ENCODE data around the gene JTB. TPM values are rescaled to one million over a fixed set of nuclear protein-coding genes. Genes with fewer than 3 reads are reported as not detected.
A peak's percentile ranks its signal among the peaks of the same experiment; 100 is the strongest.

The JTB gene
- polyA plus RNA-seq, 2 of the 4 experiments (the other 2 are of a cell fraction) = 106 to 162 TPM

GRCh38 chr1:153957744-153958110 is 19.7 kb downstream of the JTB start:
- Histone ChIP-seq H3K27ac (peak overlapping the region; percentile 92 to 95), H3K4me3 (peak overlapping the region; percentile 94), H3K4me2 (peak overlapping the region; percentile 90), H3K9me3 (no peaks in the 10 kb centered on the region), H3K4me1 (peaks cover 32% of the 10 kb centered on the region)
- TF ChIP-seq CHD2 (IDR thresholded peaks at IDR 0.05; ENCODE audit: low read length, partially characterized antibody) = no peak
- TF ChIP-seq ESRRA (IDR thresholded peaks at IDR 0.05; ENCODE audit: borderline replicate concordance, low read length) = no peak
- TF ChIP-seq GATA3 (IDR thresholded peaks at IDR 0.05; ENCODE audit: borderline replicate concordance) = no peak
- TF ChIP-seq RCOR1 (IDR thresholded peaks at IDR 0.05; ENCODE audit: low read depth, low read length) = no peak
- TF ChIP-seq, protein P1, sequence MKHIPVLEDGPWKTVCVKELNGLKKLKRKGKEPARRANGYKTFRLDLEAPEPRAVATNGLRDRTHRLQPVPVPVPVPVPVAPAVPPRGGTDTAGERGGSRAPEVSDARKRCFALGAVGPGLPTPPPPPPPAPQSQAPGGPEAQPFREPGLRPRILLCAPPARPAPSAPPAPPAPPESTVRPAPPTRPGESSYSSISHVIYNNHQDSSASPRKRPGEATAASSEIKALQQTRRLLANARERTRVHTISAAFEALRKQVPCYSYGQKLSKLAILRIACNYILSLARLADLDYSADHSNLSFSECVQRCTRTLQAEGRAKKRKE (CRISPR knock-in tag; IDR thresholded peaks at IDR 0.05; ENCODE audit: low read depth) = no peak
- TF ChIP-seq HOXB13 (CRISPR knock-in tag; IDR thresholded peaks at IDR 0.05; ENCODE audit: low read depth) = no peak
- TF ChIP-seq RAD21 (conservative IDR thresholded peaks at IDR 0.05 in 1 of 2, IDR thresholded peaks at IDR 0.05 in 1 of 2) = no peak
- TF ChIP-seq EHF (CRISPR knock-in tag; IDR thresholded peaks at IDR 0.05) = no peak
- TF ChIP-seq FOSB (CRISPR knock-in tag; IDR thresholded peaks at IDR 0.05) = no peak
- TF ChIP-seq HMGXB4 (CRISPR knock-in tag; IDR thresholded peaks at IDR 0.05; ENCODE audit: borderline replicate concordance) = no peak
- TF ChIP-seq USF2 (IDR thresholded peaks at IDR 0.05) = no peak
- TF ChIP-seq FOXS1 (CRISPR knock-in tag; IDR thresholded peaks at IDR 0.05) = no peak
- TF ChIP-seq, protein P2, sequence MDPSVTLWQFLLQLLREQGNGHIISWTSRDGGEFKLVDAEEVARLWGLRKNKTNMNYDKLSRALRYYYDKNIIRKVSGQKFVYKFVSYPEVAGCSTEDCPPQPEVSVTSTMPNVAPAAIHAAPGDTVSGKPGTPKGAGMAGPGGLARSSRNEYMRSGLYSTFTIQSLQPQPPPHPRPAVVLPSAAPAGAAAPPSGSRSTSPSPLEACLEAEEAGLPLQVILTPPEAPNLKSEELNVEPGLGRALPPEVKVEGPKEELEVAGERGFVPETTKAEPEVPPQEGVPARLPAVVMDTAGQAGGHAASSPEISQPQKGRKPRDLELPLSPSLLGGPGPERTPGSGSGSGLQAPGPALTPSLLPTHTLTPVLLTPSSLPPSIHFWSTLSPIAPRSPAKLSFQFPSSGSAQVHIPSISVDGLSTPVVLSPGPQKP (IDR thresholded peaks at IDR 0.05; ENCODE audit: low read depth, low read length) = no peak
- no peak for FAIRE-seq
- DNase-seq (ENCODE audit: low read depth in 1 of 2, low spot score in 1 of 2) = no peak
- 2% methylated on average over 13 of the region's 13 CpGs for WGBS (ENCODE audit: missing lambda C conversion rate)
- ATAC-seq = peak; percentile 39 to 47
- ChIA-PET CTCF (interaction anchor here (0.9 to 7.5 kb wide), 5 partner anchors 10 to 160 kb away, joined by 3 to 75 read pairs (median 5); partner anchors contain the start of genes CREB3L4, DENND4B and RAB13), POLR2A (interaction anchor here (0.5 to 2.4 kb wide), 4 partner anchors 10 to 33 kb away, joined by 3 to 12 read pairs (median 8); partner anchors contain the start of genes CREB3L4, JTB and RPS27)

GRCh38 chr1:153956997-153957715 is 20.3 kb downstream of the JTB start:
- WGBS (ENCODE audit: missing lambda C conversion rate) = 86% methylated on average over 6 of the region's 6 CpGs
- ATAC-seq (no peak), DNase-seq (ENCODE audit: low read depth in 1 of 2, low spot score in 1 of 2) (no peak)

More at GRCh38 chr1:153956997-153957715, 20.3 kb downstream of the JTB start:
- peak overlapping the region; percentile 92 to 95 for H3K27ac ChIP-seq
- no peak for TF ChIP-seq RCOR1 (IDR thresholded peaks at IDR 0.05; ENCODE audit: low read depth, low read length)
- no peak for TF ChIP-seq GATA3 (IDR thresholded peaks at IDR 0.05; ENCODE audit: borderline replicate concordance)
- no peak for TF ChIP-seq CHD4 (IDR thresholded peaks at IDR 0.05; ENCODE audit: borderline replicate concordance)
- no peak for TF ChIP-seq KDM1A (IDR thresholded peaks at IDR 0.05; ENCODE audit: low read depth)
- no peak for TF ChIP-seq ESRRA (IDR thresholded peaks at IDR 0.05; ENCODE audit: borderline replicate concordance, low read length)
- TF ChIP-seq JUNB (IDR thresholded peaks at IDR 0.05) = no peak
- TF ChIP-seq EHMT2 (IDR thresholded peaks at IDR 0.05; ENCODE audit: low read depth) = no peak
- no peak for TF ChIP-seq NFE2L2 (conservative IDR thresholded peaks at IDR 0.05; ENCODE audit: low read length)
- TF ChIP-seq NPAS2 (CRISPR knock-in tag; IDR thresholded peaks at IDR 0.05; ENCODE audit: borderline replicate concordance) = no peak
- TF ChIP-seq, protein P3, sequence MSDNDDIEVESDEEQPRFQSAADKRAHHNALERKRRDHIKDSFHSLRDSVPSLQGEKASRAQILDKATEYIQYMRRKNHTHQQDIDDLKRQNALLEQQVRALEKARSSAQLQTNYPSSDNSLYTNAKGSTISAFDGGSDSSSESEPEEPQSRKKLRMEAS (IDR thresholded peaks at IDR 0.05) = no peak
- TF ChIP-seq FOSB (CRISPR knock-in tag; IDR thresholded peaks at IDR 0.05) = no peak
- TF ChIP-seq, protein P4, sequence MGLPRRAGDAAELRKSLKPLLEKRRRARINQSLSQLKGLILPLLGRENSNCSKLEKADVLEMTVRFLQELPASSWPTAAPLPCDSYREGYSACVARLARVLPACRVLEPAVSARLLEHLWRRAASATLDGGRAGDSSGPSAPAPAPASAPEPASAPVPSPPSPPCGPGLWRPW (IDR thresholded peaks at IDR 0.05) = no peak
- TF ChIP-seq KDM5A (IDR thresholded peaks at IDR 0.05) = no peak
- TF ChIP-seq, protein P2 (IDR thresholded peaks at IDR 0.05; ENCODE audit: low read depth, low read length) = no peak
- no peak for TF ChIP-seq JUN (IDR thresholded peaks at IDR 0.05)
- TF ChIP-seq SMC3 (IDR thresholded peaks at IDR 0.05) = no peak
- TF ChIP-seq, protein P5, sequence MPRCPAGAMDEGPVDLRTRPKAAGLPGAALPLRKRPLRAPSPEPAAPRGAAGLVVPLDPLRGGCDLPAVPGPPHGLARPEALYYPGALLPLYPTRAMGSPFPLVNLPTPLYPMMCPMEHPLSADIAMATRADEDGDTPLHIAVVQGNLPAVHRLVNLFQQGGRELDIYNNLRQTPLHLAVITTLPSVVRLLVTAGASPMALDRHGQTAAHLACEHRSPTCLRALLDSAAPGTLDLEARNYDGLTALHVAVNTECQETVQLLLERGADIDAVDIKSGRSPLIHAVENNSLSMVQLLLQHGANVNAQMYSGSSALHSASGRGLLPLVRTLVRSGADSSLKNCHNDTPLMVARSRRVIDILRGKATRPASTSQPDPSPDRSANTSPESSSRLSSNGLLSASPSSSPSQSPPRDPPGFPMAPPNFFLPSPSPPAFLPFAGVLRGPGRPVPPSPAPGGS (IDR thresholded peaks at IDR 0.05) = no peak
- peaks cover 28% of the 10 kb centered on the region for H3K4me1 ChIP-seq
- H3K4me3 ChIP-seq = peak overlapping the region; percentile 94
- H3K4me2 ChIP-seq = peak overlapping the region; percentile 90
- CTCF ChIA-PET = interaction anchor here (0.9 to 7.5 kb wide), 4 partner anchors 10 to 160 kb away, joined by 5 to 75 read pairs (median 14); partner anchors contain the start of genes CREB3L4, DENND4B and RAB13
- FAIRE-seq = no peak
- no peaks in the 10 kb centered on the region for H3K9me3 ChIP-seq
- POLR2A ChIA-PET = interaction anchor here (1.4 to 2.4 kb wide), 2 partner anchors 10 to 21 kb away, joined by 3 to 11 read pairs; partner anchors contain the start of genes CREB3L4 and JTB
